Naive thymus-derived CD8-positive, alpha-beta T cell (primary cell): Measurements from ENCODE around the gene KAT2B. TPM values are rescaled to one million over a fixed set of nuclear protein-coding genes. Genes with fewer than 3 reads are reported as not detected.
"Not testable (repeated sequence)": the region's sequence is repeated elsewhere in the genome, so short reads cannot be mapped to it uniquely, and the experiment has no call there.

Experiments
- ATAC-seq, 2 donors: fragments of 150-1000 bp; cut with Tn5 transposase in 1 of 2; sonication (Bioruptor Pico), chemical (Tn5 transposase) in 1 of 2; 1 replicate in 1 of 2; 2 replicates in 1 of 2; pipeline ENCODE4 v1.10.0; 2021; ENCODE audit warnings: mild to moderate bottlenecking in 2 of 2, moderate library complexity in 2 of 2
- POLR2A ChIA-PET: fragments of 350-600 bp; sonication (Branson Sonifier 250); formaldehyde crosslinking; loops from one replicate; lab custom pipeline; 2021; ENCODE audit warnings: antibody characterized with exemption; lab: Charles Lee
- DNase-seq, 10 donors: peaks; one replicate each; pipeline versions ENCODE4 v3.0.0 to v3.0.0-alpha.2; 2020 to 2022
- H3K27ac Mint-ChIP-seq, 10 donors: one replicate each; pipeline ENCODE4 v1.8.0; 2020 to 2022; ENCODE audit warnings: mild to moderate bottlenecking in 10 of 10, mixed read lengths in 10 of 10, moderate library complexity in 4 of 10, inconsistent platforms in 1 of 10
- H3K27me3 Mint-ChIP-seq, 5 donors: one replicate each; pipeline ENCODE4 v1.8.0; 2021 to 2022; ENCODE audit warnings: mixed read lengths in 5 of 5
- H3K36me3 Mint-ChIP-seq, 3 donors: one replicate each; pipeline ENCODE4 v1.8.0; 2020 to 2022; ENCODE audit warnings: mixed read lengths in 3 of 3, mild to moderate bottlenecking in 2 of 3, inconsistent platforms in 1 of 3
- H3K4me1 Mint-ChIP-seq, 4 donors: one replicate each; pipeline ENCODE4 v1.8.0; 2021 to 2022; ENCODE audit warnings: mixed read lengths in 4 of 4
- H3K4me3 Mint-ChIP-seq, 10 donors: one replicate each; pipeline ENCODE4 v1.8.0; 2020 to 2022; ENCODE audit warnings: mild to moderate bottlenecking in 10 of 10, mixed read lengths in 10 of 10, moderate library complexity in 6 of 10, inconsistent platforms in 1 of 10
- H3K9me3 Mint-ChIP-seq, 9 donors: one replicate each; pipeline ENCODE4 v1.8.0; 2020 to 2022; ENCODE audit warnings: mixed read lengths in 9 of 9, mild to moderate bottlenecking in 3 of 9, inconsistent platforms in 1 of 9, moderate library complexity in 1 of 9
- polyA plus RNA-seq, 3 donors: library from polyadenylated mRNA; unstranded; fragments of 300-500 nt; fragmentation: Illumina TruSeq; gene quantifications; one replicate each; pipeline ENCODE4 v1.2.3, GENCODE V29; 2021
- total RNA-seq, 8 experiments: library from RNA in 2 of 8; stranded (reverse) in 2 of 8; gene quantifications; one replicate each; pipeline ENCODE4 v1.2.3 and lab custom pipeline; 2021 to 2026

KAT2B gene
- total and polyA plus RNA-seq, 5 experiments from 2014 or later = 2.9 to 60.2 (median 5.9) TPM

DNA sequence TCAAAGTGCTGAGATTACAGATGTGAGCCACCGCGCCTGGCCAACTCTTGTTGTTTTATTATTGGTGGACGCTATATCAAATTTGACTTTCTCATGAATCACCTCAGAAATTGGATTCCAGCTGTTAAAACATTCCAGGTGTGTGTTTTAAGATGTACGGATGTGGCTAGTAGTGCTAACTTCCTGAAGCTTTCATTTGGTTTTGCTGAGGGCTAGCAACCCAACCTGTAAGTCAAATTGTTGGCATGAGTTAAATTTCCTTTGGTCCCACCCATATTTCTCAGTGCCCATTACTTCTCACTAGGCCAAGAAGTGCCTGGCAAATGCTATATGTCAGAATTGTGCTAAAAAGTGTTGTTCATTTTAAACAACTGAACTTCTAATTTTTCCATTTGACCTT lies 13.1 kb upstream of the KAT2B start:
- ATAC-seq (no peak), DNase-seq (no peak)
- POLR2A ChIA-PET = no interaction called here
- Mint-ChIP-seq H3K27ac (no peak overlapping the region), H3K36me3 (no peaks in the 10 kb centered on the region), H3K4me3 (no peak overlapping the region), H3K9me3 (no peaks in the 10 kb centered on the region), H3K4me1 (peaks cover 2 to 9% (median 5%) of the 10 kb centered on the region in 4 donors), H3K27me3 (no peaks in the 10 kb centered on the region)

DNA sequence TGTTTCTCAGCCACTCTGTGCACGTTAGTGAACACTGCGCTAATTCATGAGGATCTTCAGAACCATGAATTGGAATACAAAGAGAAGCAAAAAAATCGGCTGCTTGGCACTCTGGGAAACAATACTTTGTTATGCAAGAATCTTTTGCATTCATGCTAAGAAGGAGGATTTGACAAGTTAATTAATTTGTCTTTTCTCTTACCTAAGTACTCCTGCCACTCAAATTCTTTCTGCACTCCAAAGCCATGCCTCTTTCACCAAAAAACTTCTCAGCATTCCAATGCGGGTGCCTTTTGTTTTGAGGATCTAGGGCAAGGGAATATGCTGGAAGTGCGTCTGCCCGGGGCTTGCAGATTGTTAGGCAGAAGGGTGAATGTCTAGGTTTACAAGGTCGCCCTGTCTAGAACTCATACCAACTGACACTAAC lies 11.3 kb upstream of the KAT2B start:
- ATAC-seq = no peak
- H3K9me3 Mint-ChIP-seq = no peaks in the 10 kb centered on the region
- no peak overlapping the region for H3K4me3 Mint-ChIP-seq
- no peak for DNase-seq
- no peak overlapping the region for H3K27ac Mint-ChIP-seq
- no peaks in the 10 kb centered on the region for H3K36me3 Mint-ChIP-seq
- H3K27me3 Mint-ChIP-seq = no peaks in the 10 kb centered on the region
- peaks cover 2 to 7% (median 4%) of the 10 kb centered on the region in 4 donors for H3K4me1 Mint-ChIP-seq
- POLR2A ChIA-PET = no interaction called here

GRCh38 chr3:20031939-20032338 lies 8.3 kb upstream of the KAT2B start:
- DNase-seq, POLR2A ChIA-PET, H3K27ac Mint-ChIP-seq, H3K27me3 Mint-ChIP-seq, H3K4me1 Mint-ChIP-seq, ATAC-seq, H3K4me3 Mint-ChIP-seq, H3K36me3 Mint-ChIP-seq, H3K9me3 Mint-ChIP-seq: not testable (repeated sequence)

DNA sequence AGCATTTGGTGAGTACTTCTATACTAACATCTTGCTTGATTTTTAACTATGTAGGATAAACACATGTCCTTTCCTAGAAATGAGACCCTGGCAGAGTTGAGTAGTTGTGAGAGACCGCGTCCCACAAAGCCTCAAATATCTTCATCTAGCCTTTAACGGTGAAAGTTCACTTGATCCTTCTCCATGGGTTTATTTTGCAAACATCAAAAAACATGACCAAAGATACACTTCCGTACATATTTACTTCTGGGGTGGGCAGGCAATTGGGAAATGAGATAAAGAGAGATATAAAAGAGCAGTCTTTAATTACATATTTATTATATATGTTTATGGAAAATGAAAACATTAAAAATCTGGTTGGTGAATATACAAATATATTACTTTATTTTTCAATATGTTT lies 5.2 kb upstream of the KAT2B start:
- no peak overlapping the region for H3K4me3 Mint-ChIP-seq
- POLR2A ChIA-PET = no interaction called here
- H3K4me1 Mint-ChIP-seq = peaks cover 11 to 18% (median 14%) of the 10 kb centered on the region in 4 donors
- DNase-seq (no peak), ATAC-seq (no peak)
- no peaks in the 10 kb centered on the region for H3K36me3 Mint-ChIP-seq
- H3K9me3 Mint-ChIP-seq = no peaks in the 10 kb centered on the region
- no peak overlapping the region for H3K27ac Mint-ChIP-seq
- no peaks in the 10 kb centered on the region for H3K27me3 Mint-ChIP-seq

- Mint-ChIP-seq H3K36me3 (no peaks in the 10 kb centered on the region), H3K27me3 (no peaks in the 10 kb centered on the region), H3K9me3 (no peaks in the 10 kb centered on the region), H3K4me3 (peak overlapping the region in 2 of 10 donors; percentile 11 to 48), H3K4me1 (peaks cover 22 to 32% (median 28%) of the 10 kb centered on the region in 4 donors), H3K27ac (peak overlapping the region in 9 of 10 donors; percentile 15 to 97 (median 91))
- ATAC-seq (no peak), DNase-seq (no peak)
- POLR2A ChIA-PET = interaction anchor here (0.8 kb wide), 1 partner anchor 149 kb away, joined by 4 read pairs; the partner anchor contains the start of gene SGO1
Observed at GRCh38 chr3:20037255-20037996, 2.8 kb upstream of the KAT2B start.

DNA sequence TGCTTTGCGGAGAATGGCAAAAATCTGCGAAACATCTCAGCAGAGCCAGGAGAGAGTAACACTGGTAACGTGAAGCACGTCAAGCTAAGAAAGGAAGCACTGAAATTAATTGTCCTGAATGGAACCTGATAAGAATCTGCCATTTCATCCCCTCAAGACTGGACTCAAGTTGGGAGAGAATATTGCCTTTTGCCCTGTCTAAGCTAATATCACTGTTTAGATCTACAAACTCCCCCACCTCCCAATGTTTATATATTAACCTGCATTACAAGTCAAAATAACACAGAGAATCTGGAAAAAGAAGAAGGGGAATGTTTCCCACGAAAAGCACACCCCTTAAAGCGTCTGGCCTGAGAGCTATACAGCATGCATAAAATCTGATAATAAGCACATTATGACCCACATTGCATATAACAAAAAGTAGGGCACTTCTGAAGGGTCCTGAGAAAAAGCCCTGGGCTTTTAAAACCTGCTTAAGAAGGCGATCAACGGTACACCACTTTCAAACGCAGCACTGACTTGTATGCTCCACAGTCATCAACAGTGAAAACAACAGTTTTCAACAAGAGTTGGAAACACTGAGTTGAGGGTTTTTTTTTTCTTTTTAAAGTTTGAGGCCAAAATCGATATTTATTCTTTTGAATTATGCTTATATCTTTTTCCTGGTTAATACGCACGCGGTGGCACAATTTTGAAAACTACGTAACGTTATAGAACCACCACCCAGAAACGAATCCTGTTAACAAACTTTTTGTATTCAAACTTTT lies 1.4 kb upstream of the KAT2B start:
- no peaks in the 10 kb centered on the region for H3K27me3 Mint-ChIP-seq
- ATAC-seq (no peak), DNase-seq (peak in 1 of 10 donors; percentile 35)
- no peaks in the 10 kb centered on the region for H3K9me3 Mint-ChIP-seq
- peaks cover 33 to 46% (median 42%) of the 10 kb centered on the region in 4 donors for H3K4me1 Mint-ChIP-seq
- peak overlapping the region; percentile 84 to 99 (median 92) for H3K4me3 Mint-ChIP-seq
- no peaks in the 10 kb centered on the region for H3K36me3 Mint-ChIP-seq
- POLR2A ChIA-PET = interaction anchor here (1.0 to 1.2 kb wide), 3 partner anchors 91 to 148 kb away, joined by 3 to 6 read pairs (median 5); partner anchors contain the start of gene SGO1
- peak overlapping the region; percentile 90 to 97 (median 94) for H3K27ac Mint-ChIP-seq

DNA sequence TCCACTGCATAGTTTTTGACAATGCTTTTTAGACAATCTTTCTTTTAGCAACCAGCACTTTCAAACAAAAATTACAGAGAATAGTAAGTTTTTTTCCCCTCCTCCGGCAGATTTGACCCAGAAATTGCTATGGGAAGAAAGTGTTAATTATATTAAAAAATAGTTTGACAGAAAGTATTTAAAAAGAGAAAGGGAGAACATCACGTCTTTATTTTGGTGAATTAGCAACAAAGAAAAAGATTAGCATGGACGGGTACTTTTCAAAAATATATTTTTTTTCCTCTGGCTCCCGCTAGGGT lies 831 bp upstream of the KAT2B start:
- Mint-ChIP-seq H3K4me3 (peak overlapping the region; percentile 84 to 99 (median 92)), H3K27me3 (no peaks in the 10 kb centered on the region), H3K9me3 (no peaks in the 10 kb centered on the region), H3K27ac (peak overlapping the region; percentile 90 to 97 (median 94)), H3K4me1 (peaks cover 34 to 52% (median 46%) of the 10 kb centered on the region in 4 donors), H3K36me3 (no peaks in the 10 kb centered on the region)
- no peak for ATAC-seq
- POLR2A ChIA-PET = interaction anchor here (2.8 to 3.2 kb wide), 2 partner anchors 92 to 147 kb away, joined by 21 to 28 read pairs; partner anchors contain the start of genes RAB5A and SGO1
- DNase-seq = no peak

DNA sequence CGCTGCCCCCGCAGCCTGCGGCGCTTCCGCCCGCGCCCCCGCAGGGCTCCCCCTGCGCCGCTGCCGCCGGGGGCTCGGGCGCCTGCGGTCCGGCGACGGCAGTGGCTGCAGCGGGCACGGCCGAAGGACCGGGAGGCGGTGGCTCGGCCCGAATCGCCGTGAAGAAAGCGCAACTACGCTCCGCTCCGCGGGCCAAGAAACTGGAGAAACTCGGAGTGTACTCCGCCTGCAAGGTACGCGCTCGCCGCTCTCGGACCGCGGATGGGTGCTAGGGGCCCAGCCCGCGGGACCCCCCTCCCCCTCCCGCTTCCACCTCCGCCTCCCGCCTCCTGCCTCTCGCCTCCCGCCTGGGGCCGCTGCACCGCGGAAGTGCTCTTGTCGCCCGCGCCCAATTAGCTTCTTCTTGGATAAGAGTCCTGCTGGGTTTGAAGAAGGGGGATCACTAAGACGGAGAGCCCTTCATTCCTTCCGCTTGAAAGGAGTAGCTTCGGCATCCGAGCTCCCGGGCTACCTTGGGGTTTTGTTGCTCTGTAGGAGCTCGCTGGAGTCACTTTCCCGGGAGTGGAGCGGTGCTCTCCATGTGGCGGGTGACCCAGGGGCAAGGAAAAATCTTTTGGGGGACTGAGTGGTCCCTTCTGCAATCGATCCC lies 426 bp downstream of the KAT2B start:
- POLR2A ChIA-PET = interaction anchor here (0.6 to 3.2 kb wide), 6 partner anchors 56 to 151 kb away, joined by 3 to 28 read pairs (median 4); partner anchors contain the start of genes RAB5A and SGO1
- H3K9me3 Mint-ChIP-seq = no peaks in the 10 kb centered on the region
- peaks cover 37 to 57% (median 55%) of the 10 kb centered on the region in 4 donors for H3K4me1 Mint-ChIP-seq

DNA sequence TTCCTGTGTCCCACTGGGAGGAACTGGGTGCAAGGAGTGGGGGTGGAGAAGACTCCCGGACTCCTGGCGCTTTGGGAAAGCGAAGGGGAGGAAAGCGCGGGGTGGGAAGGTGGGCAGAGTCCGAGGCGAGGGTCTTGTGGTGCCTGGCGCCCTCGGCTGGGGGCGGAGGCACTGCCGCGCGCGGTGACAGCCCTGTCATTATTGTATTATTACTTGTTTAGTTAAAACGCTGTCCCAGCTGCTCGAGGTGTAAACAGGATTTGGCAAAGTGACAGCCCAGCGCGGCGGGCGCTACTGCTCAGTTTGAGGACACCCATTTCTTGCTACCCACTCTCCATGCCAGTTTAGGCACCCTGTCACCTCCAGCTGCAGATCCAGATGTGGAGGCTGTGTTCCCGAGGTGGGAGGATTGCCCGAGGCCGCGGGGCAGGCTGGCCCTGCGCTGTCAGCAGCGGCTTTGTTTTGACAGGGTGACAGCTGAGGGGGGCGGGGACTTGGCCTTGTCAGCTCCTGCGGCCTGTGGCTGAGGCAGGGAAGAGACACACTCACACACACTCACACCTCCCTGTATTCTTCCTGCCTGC lies 1.0 kb downstream of the KAT2B start:
- H3K27me3 Mint-ChIP-seq = no peaks in the 10 kb centered on the region
- H3K4me3 Mint-ChIP-seq = peak overlapping the region; percentile 96 to 100 (median 97)
- no peaks in the 10 kb centered on the region for H3K9me3 Mint-ChIP-seq
- ATAC-seq (peak; percentile 30 to 39), DNase-seq (peak; percentile 50 to 79 (median 67))
- POLR2A ChIA-PET = interaction anchor here (0.6 to 3.2 kb wide), 6 partner anchors 56 to 151 kb away, joined by 3 to 28 read pairs (median 4); partner anchors contain the start of genes RAB5A and SGO1
- H3K4me1 Mint-ChIP-seq = peaks cover 37 to 63% (median 60%) of the 10 kb centered on the region in 4 donors
- no peaks in the 10 kb centered on the region for H3K36me3 Mint-ChIP-seq
- H3K27ac Mint-ChIP-seq = peak overlapping the region; percentile 93 to 98 (median 95)

More for the DNA sequence above, 426 bp downstream of the KAT2B start:
- DNase-seq = peak; percentile 36 to 76 (median 59)
- Mint-ChIP-seq H3K36me3 (no peaks in the 10 kb centered on the region), H3K27ac (peak overlapping the region; percentile 93 to 98 (median 95)), H3K4me3 (peak overlapping the region; percentile 96 to 100 (median 97)), H3K27me3 (no peaks in the 10 kb centered on the region)
- peak; percentile 15 to 24 for ATAC-seq

DNA sequence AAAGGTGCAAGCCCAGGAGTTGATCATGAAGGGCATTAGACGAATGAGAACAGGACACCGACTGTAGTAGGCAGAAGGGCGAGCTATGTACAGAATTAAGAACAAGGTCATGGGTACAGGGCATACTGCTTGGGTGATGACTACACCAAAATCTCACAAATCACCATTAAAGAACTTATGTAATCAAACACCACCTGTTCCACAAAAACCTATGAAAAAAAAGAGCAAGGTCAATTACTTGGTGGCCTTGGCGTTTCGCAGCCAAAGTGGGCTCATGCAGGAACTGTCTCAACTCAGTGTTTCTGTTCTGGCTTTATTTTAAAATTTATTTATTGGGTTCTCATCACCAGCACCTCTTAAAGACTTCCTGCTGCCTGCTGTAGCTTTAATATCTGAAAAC lies 2.1 kb downstream of the KAT2B start:
- Mint-ChIP-seq H3K27me3 (no peaks in the 10 kb centered on the region), H3K9me3 (no peaks in the 10 kb centered on the region), H3K27ac (peak overlapping the region; percentile 93 to 98 (median 96)), H3K4me1 (peaks cover 35 to 73% (median 67%) of the 10 kb centered on the region in 4 donors), H3K4me3 (peak overlapping the region; percentile 96 to 100 (median 97)), H3K36me3 (peaks cover 0 to 1% (median 0%) of the 10 kb centered on the region in 3 donors)
- no peak for DNase-seq
- ATAC-seq = no peak
- POLR2A ChIA-PET = interaction anchor here (0.5 to 3.2 kb wide), 4 partner anchors 90 to 144 kb away, joined by 3 to 28 read pairs (median 12); partner anchors contain the start of genes RAB5A and SGO1

DNA sequence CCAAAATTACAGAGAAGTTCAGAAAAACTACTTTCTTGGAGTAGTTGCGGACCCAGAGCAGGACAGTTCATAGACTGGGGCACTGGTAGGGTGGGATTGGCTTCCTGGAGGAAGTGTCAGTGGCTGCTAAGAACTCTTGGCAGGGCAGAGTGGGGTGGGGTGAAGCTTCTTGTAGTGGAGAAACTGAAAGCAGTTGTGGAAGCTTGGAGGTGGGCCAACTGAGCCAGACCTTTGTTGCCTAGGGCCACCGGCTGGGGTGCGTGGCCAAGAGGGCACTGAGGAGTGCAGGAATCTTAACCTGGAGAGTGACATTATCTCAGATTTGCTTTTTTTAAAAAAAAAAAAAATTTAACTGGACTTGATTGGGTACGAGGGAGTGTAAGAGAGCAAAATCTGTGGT lies 3.1 kb downstream of the KAT2B start:
- ATAC-seq = peak; percentile 11 to 13
- H3K36me3 Mint-ChIP-seq = peaks cover 0 to 3% (median 2%) of the 10 kb centered on the region in 3 donors
- H3K4me1 Mint-ChIP-seq = peaks cover 32 to 77% (median 69%) of the 10 kb centered on the region in 4 donors

More for the DNA sequence above, 3.1 kb downstream of the KAT2B start:
- H3K9me3 Mint-ChIP-seq = no peaks in the 10 kb centered on the region
- DNase-seq = peak; percentile 24 to 79 (median 51)
- peak overlapping the region; percentile 86 to 99 (median 96) for H3K4me3 Mint-ChIP-seq
- POLR2A ChIA-PET = interaction anchor here (0.7 to 1.8 kb wide), 3 partner anchors 96 to 143 kb away, joined by 3 to 11 read pairs (median 4); partner anchors contain the start of gene SGO1
- peak overlapping the region; percentile 93 to 97 (median 95) for H3K27ac Mint-ChIP-seq
- no peaks in the 10 kb centered on the region for H3K27me3 Mint-ChIP-seq
